Measurements from ENCODE around the gene LCP2. TPM values are rescaled to one million over a fixed set of nuclear protein-coding genes. Genes with fewer than 3 reads are reported as not detected.

Gene LCP2
- total RNA-seq = 100 to 1,000 TPM; 192 to 199 TPM

GRCh38 chr5:170297589-170298462, at the start of gene LCP2:
LCP2 (minus strand) TSS chr5:170297777; CDS start chr5:170297611, 166 bp downstream.
- peak; percentile 67 for DNase-seq
- peaks cover 62% of the 10 kb centered on the region for H3K4me1 Mint-ChIP-seq
- peaks cover 45% of the 10 kb centered on the region for H3K36me3 Mint-ChIP-seq
- no peaks in the 10 kb centered on the region for H3K9me3 Mint-ChIP-seq
- no peaks in the 10 kb centered on the region for H3K27me3 Mint-ChIP-seq
- H3K27ac Mint-ChIP-seq = peak within 1 kb of the TSS; percentile 99
- H3K4me3 Mint-ChIP-seq = peak within 1 kb of the TSS; percentile 99

- Mint-ChIP-seq H3K9me3 (peaks cover 3% of the 10 kb centered on the region), H3K27ac (no peak overlapping the region), H3K4me3 (no peak overlapping the region), H3K27me3 (peaks cover 13% of the 10 kb centered on the region), H3K4me1 (peaks cover 12% of the 10 kb centered on the region), H3K36me3 (no peaks in the 10 kb centered on the region)
- no peak for DNase-seq
Observed at GRCh38 chr5:170347022-170347567, 49.5 kb upstream of the LCP2 start.

GRCh38 chr5:170345971-170346370, 48.4 kb upstream of the LCP2 start:
- Mint-ChIP-seq H3K27ac (no peak overlapping the region), H3K4me3 (no peak overlapping the region), H3K4me1 (peaks cover 12% of the 10 kb centered on the region), H3K36me3 (no peaks in the 10 kb centered on the region), H3K9me3 (peaks cover 3% of the 10 kb centered on the region), H3K27me3 (peaks cover 9% of the 10 kb centered on the region)
- DNase-seq = no peak

- no peak for DNase-seq
- Mint-ChIP-seq H3K9me3 (peaks cover 3% of the 10 kb centered on the region), H3K36me3 (no peaks in the 10 kb centered on the region), H3K27ac (no peak overlapping the region), H3K4me1 (peaks cover 14% of the 10 kb centered on the region), H3K4me3 (no peak overlapping the region), H3K27me3 (peaks cover under 1% of the 10 kb centered on the region)
Observed at GRCh38 chr5:170343177-170343576, 45.6 kb upstream of the LCP2 start.

DNA sequence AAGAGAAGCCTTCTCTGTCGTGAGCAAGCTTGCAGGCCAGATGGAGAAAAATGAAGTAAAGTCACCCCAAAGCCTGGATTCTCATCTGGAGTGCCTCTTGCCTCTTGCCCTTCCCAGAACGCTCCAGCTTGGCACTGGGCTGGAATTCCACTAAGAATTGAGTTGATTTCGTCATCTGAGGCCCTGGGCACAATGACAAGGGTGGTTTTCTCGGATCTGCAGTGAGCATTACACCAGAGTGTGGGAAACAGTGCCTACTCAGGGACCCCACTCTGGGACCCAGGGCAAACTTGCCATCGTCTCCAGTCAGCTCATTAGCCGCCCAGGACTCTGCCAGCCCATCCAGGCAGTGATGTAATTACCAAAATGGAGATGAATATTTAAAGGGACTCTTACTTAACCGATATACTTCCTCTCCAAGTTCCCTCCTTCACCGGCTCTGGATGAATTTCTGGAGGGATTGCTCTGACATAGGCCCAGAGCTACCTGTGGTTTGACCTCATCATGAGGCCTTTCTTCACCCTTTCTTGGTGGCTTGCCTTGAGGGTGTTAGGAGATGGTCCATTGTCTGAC, 44.7 kb upstream of the LCP2 start:
- DNase-seq = no peak
- Mint-ChIP-seq H3K27me3 (no peaks in the 10 kb centered on the region), H3K4me1 (peaks cover 23% of the 10 kb centered on the region), H3K36me3 (no peaks in the 10 kb centered on the region), H3K27ac (no peak overlapping the region), H3K4me3 (no peak overlapping the region), H3K9me3 (peaks cover 3% of the 10 kb centered on the region)

GRCh38 chr5:170341545-170341944, 44.0 kb upstream of the LCP2 start:
- Mint-ChIP-seq H3K9me3 (peaks cover 3% of the 10 kb centered on the region), H3K27me3 (no peaks in the 10 kb centered on the region), H3K27ac (no peak overlapping the region), H3K4me1 (peaks cover 28% of the 10 kb centered on the region), H3K4me3 (no peak overlapping the region), H3K36me3 (no peaks in the 10 kb centered on the region)
- no peak for DNase-seq

DNA sequence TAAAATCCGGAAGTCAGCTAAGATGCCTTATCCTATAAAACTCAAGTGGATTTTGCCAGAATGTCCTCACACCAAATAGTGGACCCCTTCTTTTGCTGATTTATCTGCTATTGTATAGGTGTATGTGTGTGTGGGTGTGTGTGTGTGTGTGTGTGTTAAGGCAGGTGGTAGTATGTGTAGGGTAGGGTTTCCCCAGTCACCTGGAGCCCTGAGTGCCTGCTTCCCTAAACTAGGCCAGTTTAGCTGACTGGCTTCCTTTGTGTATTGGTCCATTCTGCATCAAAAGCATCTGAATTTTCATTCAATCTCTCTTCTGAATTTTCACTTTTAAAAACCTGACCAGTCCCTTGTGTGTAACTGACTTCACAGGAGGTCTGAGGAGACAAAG, 42.2 kb upstream of the LCP2 start:
- H3K36me3 Mint-ChIP-seq = peaks cover 4% of the 10 kb centered on the region
- peaks cover 39% of the 10 kb centered on the region for H3K4me1 Mint-ChIP-seq
- H3K9me3 Mint-ChIP-seq = no peaks in the 10 kb centered on the region
- H3K27me3 Mint-ChIP-seq = no peaks in the 10 kb centered on the region
- no peak for DNase-seq
- H3K27ac Mint-ChIP-seq = no peak overlapping the region
- no peak overlapping the region for H3K4me3 Mint-ChIP-seq

DNA sequence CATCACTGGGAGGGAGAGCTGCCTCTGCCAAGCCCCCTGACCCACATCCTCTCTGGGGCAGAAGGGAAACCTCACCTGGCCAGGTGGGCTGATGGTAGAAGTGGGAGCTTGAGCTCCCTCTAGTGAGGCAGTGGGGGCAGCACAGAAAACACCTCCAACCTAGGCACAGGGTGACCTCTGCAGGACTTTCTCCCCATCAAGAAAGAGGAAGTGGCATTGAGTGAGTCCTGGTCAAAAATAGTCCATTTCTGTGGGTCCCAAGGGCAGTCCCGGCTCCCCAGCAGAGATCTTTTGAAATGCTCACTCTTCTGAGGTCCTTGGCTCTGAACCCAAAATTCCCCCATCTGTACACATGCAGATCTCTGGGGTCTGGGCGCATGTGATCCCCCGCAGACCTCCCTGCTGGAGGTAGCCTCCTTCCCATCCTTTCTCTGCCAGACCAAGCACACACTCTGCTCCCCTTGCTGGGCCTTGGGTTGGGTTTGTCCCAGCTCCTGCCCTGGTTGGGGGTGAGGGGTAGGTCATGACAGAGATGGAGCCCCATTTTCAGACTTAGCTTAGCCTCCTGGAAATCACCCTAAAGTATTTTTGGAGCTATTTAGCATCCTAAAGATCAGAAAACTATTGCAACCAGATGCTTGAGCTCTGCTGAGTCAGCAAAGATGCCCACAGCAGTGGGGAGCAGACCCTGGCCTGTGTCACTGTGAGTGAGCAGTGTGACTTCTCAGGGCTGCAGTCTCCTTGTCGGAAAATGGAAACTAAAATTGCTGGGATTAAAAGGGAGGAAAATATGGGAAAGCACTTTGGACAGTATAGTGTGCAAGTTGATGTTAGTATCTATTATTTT, 41.6 kb upstream of the LCP2 start:
- Mint-ChIP-seq H3K27me3 (no peaks in the 10 kb centered on the region), H3K27ac (peak overlapping the region; percentile 70), H3K9me3 (no peaks in the 10 kb centered on the region), H3K36me3 (peaks cover 5% of the 10 kb centered on the region), H3K4me3 (no peak overlapping the region), H3K4me1 (peaks cover 45% of the 10 kb centered on the region)
- DNase-seq = peak; percentile 57

GRCh38 chr5:170338291-170338690, 40.7 kb upstream of the LCP2 start:
- Mint-ChIP-seq H3K4me3 (no peak overlapping the region), H3K27ac (peak overlapping the region; percentile 70), H3K9me3 (no peaks in the 10 kb centered on the region), H3K4me1 (peaks cover 53% of the 10 kb centered on the region), H3K36me3 (peaks cover 5% of the 10 kb centered on the region), H3K27me3 (no peaks in the 10 kb centered on the region)
- no peak for DNase-seq

DNA sequence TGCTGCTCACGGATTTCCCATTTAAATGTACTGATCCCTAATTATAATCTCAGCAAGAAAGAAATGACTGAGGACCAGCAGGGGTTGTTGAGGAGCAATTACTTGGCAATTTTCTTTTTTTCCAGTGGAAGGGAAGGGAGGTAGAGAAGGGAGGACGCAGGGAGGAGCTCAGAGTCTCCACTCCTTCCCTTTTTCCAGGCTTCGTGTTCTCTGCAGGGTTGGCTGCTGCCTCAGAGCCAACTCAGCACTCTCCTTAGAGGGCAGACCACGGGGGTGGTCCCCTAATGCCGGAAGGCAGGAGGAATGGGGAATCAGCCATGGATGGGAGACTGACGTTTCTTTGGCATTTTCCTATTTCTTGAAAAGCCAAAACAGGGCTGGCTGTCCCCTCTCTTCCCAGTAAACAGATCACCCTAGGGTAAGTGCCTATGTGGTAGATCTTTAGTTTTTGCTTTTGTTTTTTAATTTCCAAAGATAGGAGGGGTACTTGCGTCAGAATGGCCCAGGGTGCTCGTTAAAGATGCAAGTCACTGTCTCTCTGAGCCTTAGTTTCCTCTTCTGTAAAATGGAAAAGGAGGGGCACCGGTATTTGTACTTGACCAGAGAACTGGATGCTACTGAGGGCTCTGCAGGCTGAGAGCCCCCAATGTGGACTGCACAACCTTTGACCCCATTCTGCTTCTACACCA, 39.6 kb upstream of the LCP2 start:
- H3K27ac Mint-ChIP-seq = peak overlapping the region; percentile 92
- H3K4me3 Mint-ChIP-seq = no peak overlapping the region
- no peaks in the 10 kb centered on the region for H3K9me3 Mint-ChIP-seq
- peaks cover 5% of the 10 kb centered on the region for H3K36me3 Mint-ChIP-seq
- no peaks in the 10 kb centered on the region for H3K27me3 Mint-ChIP-seq
- DNase-seq = no peak
- peaks cover 64% of the 10 kb centered on the region for H3K4me1 Mint-ChIP-seq

GRCh38 chr5:170336065-170336464, 38.5 kb upstream of the LCP2 start:
- H3K27ac Mint-ChIP-seq = peak overlapping the region; percentile 92
- DNase-seq = no peak
- no peaks in the 10 kb centered on the region for H3K9me3 Mint-ChIP-seq
- peaks cover 5% of the 10 kb centered on the region for H3K36me3 Mint-ChIP-seq
- H3K27me3 Mint-ChIP-seq = no peaks in the 10 kb centered on the region
- peaks cover 76% of the 10 kb centered on the region for H3K4me1 Mint-ChIP-seq
- peak overlapping the region; percentile 63 for H3K4me3 Mint-ChIP-seq

DNA sequence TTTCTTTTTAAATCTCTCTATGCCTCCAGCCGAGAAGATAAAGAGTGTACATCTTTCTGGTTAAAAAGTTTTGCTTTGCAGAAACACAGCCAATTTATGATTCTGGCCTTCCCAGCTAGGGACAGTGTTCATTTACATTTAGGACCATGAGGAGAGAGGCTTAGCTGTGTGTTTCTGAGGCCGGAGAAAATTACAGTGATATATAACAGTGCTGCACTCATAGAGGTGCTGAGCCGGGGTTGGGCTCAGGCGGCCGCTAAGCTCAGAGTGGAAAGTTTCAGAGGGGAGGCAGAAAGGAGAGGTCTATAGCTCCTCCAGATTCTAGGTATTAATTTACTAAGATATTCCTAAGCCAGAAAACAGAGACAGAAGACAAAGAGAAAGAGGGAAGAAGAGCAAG, 37.0 kb upstream of the LCP2 start:
- no peaks in the 10 kb centered on the region for H3K9me3 Mint-ChIP-seq
- peaks cover 5% of the 10 kb centered on the region for H3K36me3 Mint-ChIP-seq
- DNase-seq = peak; percentile 53
- H3K27ac Mint-ChIP-seq = no peak overlapping the region
- H3K4me3 Mint-ChIP-seq = peak overlapping the region; percentile 60
- peaks cover 77% of the 10 kb centered on the region for H3K4me1 Mint-ChIP-seq
- no peaks in the 10 kb centered on the region for H3K27me3 Mint-ChIP-seq

- H3K4me3 Mint-ChIP-seq = peak overlapping the region; percentile 69
- peak; percentile 67 for DNase-seq
- no peaks in the 10 kb centered on the region for H3K9me3 Mint-ChIP-seq
- H3K4me1 Mint-ChIP-seq = peaks cover 70% of the 10 kb centered on the region
- no peak overlapping the region for H3K27ac Mint-ChIP-seq
- H3K27me3 Mint-ChIP-seq = no peaks in the 10 kb centered on the region
- H3K36me3 Mint-ChIP-seq = peaks cover 5% of the 10 kb centered on the region
Observed at GRCh38 chr5:170333161-170333910, 35.8 kb upstream of the LCP2 start.

DNA sequence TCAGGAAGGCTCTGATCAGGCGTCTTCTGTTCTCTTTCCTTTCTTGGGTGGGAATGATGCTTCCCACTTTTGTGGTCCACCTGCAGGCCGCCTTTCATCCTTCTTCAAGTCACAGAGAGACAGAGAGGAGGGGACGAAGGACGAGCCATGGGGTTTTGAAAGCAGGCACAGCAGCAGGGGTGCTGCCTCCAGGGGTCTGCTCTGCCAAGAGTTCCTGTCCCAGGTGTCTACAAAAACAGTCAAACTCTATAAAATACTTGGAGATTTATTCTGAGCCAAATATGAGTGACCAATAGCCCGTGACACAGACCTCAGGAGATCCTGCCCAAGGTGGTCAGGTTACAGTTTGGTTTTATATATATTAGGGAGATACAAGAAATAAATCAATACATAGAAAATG, 34.5 kb upstream of the LCP2 start:
- Mint-ChIP-seq H3K9me3 (no peaks in the 10 kb centered on the region), H3K36me3 (peaks cover 5% of the 10 kb centered on the region), H3K27me3 (no peaks in the 10 kb centered on the region), H3K27ac (no peak overlapping the region), H3K4me1 (peaks cover 60% of the 10 kb centered on the region), H3K4me3 (no peak overlapping the region)
- no peak for DNase-seq

All from activated naive CD8-positive, alpha-beta T cell treated with anti-CD3 and anti-CD28 coated beads for 36 hours (primary cell).